Measurements from ENCODE around the gene PHF11. TPM values are rescaled to one million over a fixed set of nuclear protein-coding genes. Genes with fewer than 3 reads are reported as not detected.

Gene PHF11
- total and polyA plus RNA-seq, 5 donors from 2014 or later, result 101 to 134 (median 119) TPM

Other genes with a start within 250 kb of the PHF11 start
- gene CDADC1, start 248.0 kb upstream of the PHF11 start, total RNA-seq, result 16.7 TPM
- gene CDADC1, start 248.0 kb upstream of the PHF11 start, polyA plus RNA-seq, result 10 to 100 TPM in 3 of 4 donors, 1 to 10 TPM in 1; 8.7 to 11.0 (median 10.5) TPM
- 3.0 TPM for gene CAB39L, start 51.9 kb upstream of the PHF11 start, total RNA-seq
- gene CAB39L, start 51.9 kb upstream of the PHF11 start, polyA plus RNA-seq, result 10 to 100 TPM in 2 of 4 donors, 1 to 10 TPM in 2; 6.9 to 13.9 (median 10.0) TPM
- gene SETDB2, start 51.7 kb upstream of the PHF11 start, total RNA-seq, result 24.4 TPM
- 10 to 100 TPM; 11.0 to 23.0 (median 14.8) TPM for gene SETDB2, start 51.7 kb upstream of the PHF11 start, polyA plus RNA-seq
- 46.0 TPM for gene RCBTB1, start 89.6 kb downstream of the PHF11 start, total RNA-seq
- 10 to 100 TPM; 13.1 to 19.4 (median 16.9) TPM for gene RCBTB1, start 89.6 kb downstream of the PHF11 start, polyA plus RNA-seq
- 0.17 TPM for gene ARL11, start 132.6 kb downstream of the PHF11 start, total RNA-seq
- 1 to 10 TPM in 1 of 4 donors, under 1 TPM in 3; 0.14 to 1.9 (median 0.45) TPM for gene ARL11, start 132.6 kb downstream of the PHF11 start, polyA plus RNA-seq
- gene EBPL, start 195.5 kb downstream of the PHF11 start, total RNA-seq, result 19.6 TPM
- 10 to 100 TPM; 54.1 to 74.1 (median 63.7) TPM for gene EBPL, start 195.5 kb downstream of the PHF11 start, polyA plus RNA-seq

Measured in CD4-positive, CD25-positive, alpha-beta regulatory T cell (primary cell).